Testis (tissue), 3 donors: ENCODE measurements around the gene DNAJB6. TPM values are rescaled to one million over a fixed set of nuclear protein-coding genes. Genes with fewer than 3 reads are reported as not detected.

ENCODE experiments used
- DNase-seq: peaks from one replicate; pipeline ENCODE4 v3.0.0-alpha.2; 2019
- H3K27ac ChIP-seq, 2 donors: fragments of 200-600 bp; sonication (generic); one replicate each; pipeline ENCODE4 v1.5.1; 2019
- H3K27me3 ChIP-seq: fragments of 200-600 bp; sonication (generic); one replicate; pipeline ENCODE4 v1.5.1; 2019
- H3K36me3 ChIP-seq: fragments of 200-600 bp; sonication (generic); one replicate; pipeline ENCODE4 v1.5.1; 2017; ENCODE audit warnings: low read depth; ENCODE audit errors: missing control alignments
- H3K4me1 ChIP-seq: fragments of 200-600 bp; sonication (generic); one replicate; pipeline ENCODE4 v1.5.1; 2019
- H3K4me3 ChIP-seq, 2 donors: fragments of 200-600 bp; sonication (generic); one replicate each; pipeline ENCODE4 v1.5.1; 2017 to 2019
- H3K9me3 ChIP-seq: fragments of 200-600 bp; sonication (generic); one replicate; pipeline ENCODE4 v1.5.1; 2017
- CTCF ChIP-seq, 3 experiments: fragments of 450-650 bp in 2 of 3; fragments of 200-600 bp in 1 of 3; sonication (generic) in 1 of 3; IDR thresholded peaks; one replicate each; pipeline ENCODE4 v1.5.1; 2016 to 2019; ENCODE audit warnings: antibody characterized with exemption in 3 of 3, mild to moderate bottlenecking in 2 of 3, moderate library complexity in 1 of 3
- POLR2A ChIP-seq: fragments of 450-650 bp; IDR thresholded peaks from one replicate; pipeline ENCODE4 v1.6.1; 2017; ENCODE audit warnings: antibody characterized with exemption, mild to moderate bottlenecking, moderate library complexity
- WGBS, 2 donors: methylation state at CpG; one replicate each; pipeline ENCODE4 v1.1.5; 2018; 5-methylcytosine and 5-hydroxymethylcytosine counted together
- intact Hi-C: fragments of 100-400 bp; cut with DNase I; formaldehyde crosslinking; loops from one replicate; pipeline ENCODE4 v1.15.1; 2023; ENCODE audit warnings: low total_unique reads
- polyA plus RNA-seq: library from polyadenylated mRNA; stranded (reverse); fragments of 350-450 nt; fragmentation: Illumina TruSeq; extraction: RNeasy Lipid Tissue Mini Kit (QIAGEN cat#74804); gene quantifications from one replicate; pipeline ENCODE4 v1.2.3, GENCODE V29; 2014; ENCODE audit warnings: low read depth, low replicate concordance; ENCODE audit not compliant: insufficient read depth
- total RNA-seq, 2 donors: library from RNA; depleted of rRNA; stranded (reverse); fragments of >200 nt; gene quantifications; one replicate each; pipeline ENCODE4 v1.2.3, GENCODE V29; 2016

Gene DNAJB6
- total and polyA plus RNA-seq, 3 donors from 2014 or later, result 154 to 262 (median 172) TPM

GRCh38 chr7:157442993-157443831, 106.4 kb downstream of the DNAJB6 start:
- no peaks in the 10 kb centered on the region for H3K36me3 ChIP-seq
- H3K27ac ChIP-seq, result peak overlapping the region in 1 of 2 donors; percentile 4
- no peaks in the 10 kb centered on the region for H3K27me3 ChIP-seq
- no peaks in the 10 kb centered on the region for H3K4me1 ChIP-seq
- WGBS, 2 donors, result 72 to 75% methylated on average over 27 to 41 of the region's 42 CpGs
- intact Hi-C loops, result no loop called here
- TF ChIP-seq CTCF (IDR thresholded peaks at IDR 0.05), result no peak
- no peak for TF ChIP-seq POLR2A
- H3K9me3 ChIP-seq, result no peaks in the 10 kb centered on the region
- peak overlapping the region; percentile 26 to 29 for H3K4me3 ChIP-seq
- DNase-seq, result peak; percentile 22

- H3K4me3 ChIP-seq, result no peak overlapping the region
- WGBS, 2 donors, result 74 to 79% methylated on average over 13 to 27 of the region's 27 CpGs
Measured at GRCh38 chr7:157444011-157444842, 107.4 kb downstream of the DNAJB6 start.

DNA sequence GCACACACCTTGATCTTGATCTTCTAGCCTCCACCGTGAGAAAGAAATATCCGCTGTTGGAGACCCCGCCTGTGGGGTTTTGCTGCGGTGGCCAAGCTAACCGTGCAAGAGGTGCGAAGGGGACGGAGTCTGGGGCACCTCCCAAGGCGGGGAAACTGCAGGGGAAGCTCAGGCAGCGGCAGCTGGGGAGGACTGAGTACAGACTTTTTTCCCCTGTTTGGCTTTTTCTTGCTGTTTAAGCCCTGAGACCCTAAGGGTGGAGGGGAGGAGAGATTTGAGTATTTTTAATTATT, 108.0 kb downstream of the DNAJB6 start:
- intact Hi-C loops, result no loop called here
- DNase-seq, result no peak
- TF ChIP-seq CTCF (IDR thresholded peaks at IDR 0.05) (no peak), POLR2A (no peak)
- 64 to 72% methylated on average over 9 of the region's 9 CpGs for WGBS, 2 donors
- Histone ChIP-seq H3K27ac (no peak overlapping the region), H3K9me3 (no peaks in the 10 kb centered on the region), H3K4me3 (no peak overlapping the region), H3K36me3 (no peaks in the 10 kb centered on the region), H3K4me1 (no peaks in the 10 kb centered on the region), H3K27me3 (no peaks in the 10 kb centered on the region)

More at GRCh38 chr7:157444011-157444842, 107.4 kb downstream of the DNAJB6 start:
- intact Hi-C loops, result no loop called here
- peak; percentile 13 for DNase-seq
- TF ChIP-seq CTCF (IDR thresholded peaks at IDR 0.05) (no peak), POLR2A (no peak)
- no peaks in the 10 kb centered on the region for H3K4me1 ChIP-seq
- no peaks in the 10 kb centered on the region for H3K9me3 ChIP-seq
- no peaks in the 10 kb centered on the region for H3K27me3 ChIP-seq
- H3K36me3 ChIP-seq, result no peaks in the 10 kb centered on the region
- H3K27ac ChIP-seq, result no peak overlapping the region

DNA sequence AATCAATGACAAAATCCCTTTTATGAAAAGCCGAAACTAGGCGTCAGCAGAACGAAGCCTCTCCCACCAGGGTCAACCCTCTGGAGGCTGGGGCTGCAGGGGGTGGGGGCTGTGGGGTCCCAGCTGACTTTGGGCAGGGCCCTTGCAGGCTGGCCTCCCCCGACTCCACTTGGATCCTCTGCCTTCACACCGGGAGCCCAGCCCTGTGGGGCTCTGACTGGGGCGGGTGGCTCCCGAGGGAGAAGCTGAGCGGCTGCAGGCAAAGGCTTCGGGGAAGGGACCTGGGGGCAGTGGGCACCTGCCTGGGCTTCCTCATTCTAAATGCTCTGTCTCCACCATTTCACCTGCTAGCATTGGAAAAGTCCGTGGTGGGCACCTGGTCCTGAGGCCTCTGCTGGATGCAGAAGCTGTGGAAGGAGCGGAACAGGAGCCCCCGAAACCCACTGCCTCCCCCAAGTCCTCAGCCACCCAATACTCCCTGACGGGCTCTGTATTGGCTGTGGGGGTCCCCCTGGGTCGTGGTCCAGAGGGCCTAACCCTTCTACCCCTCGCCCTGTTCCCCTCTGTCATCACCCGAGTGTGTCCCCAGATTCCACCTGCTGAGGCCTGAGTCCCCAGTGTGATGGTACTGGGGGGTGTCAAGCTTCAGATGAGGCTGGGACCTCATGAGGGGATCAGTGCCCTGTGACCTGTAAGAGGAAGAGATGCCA, 108.6 kb downstream of the DNAJB6 start:
- H3K9me3 ChIP-seq, result no peaks in the 10 kb centered on the region
- H3K4me3 ChIP-seq, result no peak overlapping the region
- H3K27ac ChIP-seq, result no peak overlapping the region
- no peaks in the 10 kb centered on the region for H3K27me3 ChIP-seq
- no peaks in the 10 kb centered on the region for H3K4me1 ChIP-seq
- TF ChIP-seq POLR2A (no peak), CTCF (IDR thresholded peaks at IDR 0.05) (no peak)
- no peaks in the 10 kb centered on the region for H3K36me3 ChIP-seq
- WGBS, 2 donors, result 77 to 81% methylated on average over 14 to 16 of the region's 16 CpGs
- intact Hi-C loops, result no loop called here
- no peak for DNase-seq
